HG03558 (cell line): ENCODE measurements around the gene TBC1D3I.
A peak's percentile ranks its signal among the peaks of the same experiment; 100 is the strongest.
"Not testable (repeated sequence)": the region's sequence is repeated elsewhere in the genome, so short reads cannot be mapped to it uniquely, and the experiment has no call there.

Experiments
- ATAC-seq: cut with Tn5 transposase; IDR thresholded peaks from one replicate; pipeline ENCODE4 v1.9.1; 2021; ENCODE audit warnings: moderate number of reproducible peaks; ENCODE audit not compliant: unreplicated experiment; ENCODE audit errors: extremely low read depth

Gene TBC1D3I

DNA sequence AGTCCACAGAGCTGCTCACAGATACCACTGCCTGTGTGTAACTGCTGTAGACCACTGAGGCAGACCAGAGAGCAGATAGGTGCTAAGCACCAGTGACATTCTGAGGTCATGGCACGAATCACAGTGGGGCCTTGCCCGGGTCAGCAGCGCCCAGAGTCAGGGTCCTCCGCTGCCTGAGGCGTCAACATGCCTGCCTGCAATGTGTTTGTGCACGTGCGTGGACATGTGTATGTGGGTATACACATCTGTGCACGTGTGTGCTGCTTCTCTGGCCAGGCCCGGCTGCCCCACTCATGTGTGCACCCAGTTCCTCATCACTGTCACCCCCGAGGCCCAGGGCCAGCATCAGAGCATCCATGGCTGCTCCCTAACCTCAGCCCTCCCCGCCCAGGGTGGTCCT is at the start of gene TBC1D3I:
Gene TBC1D3I, minus strand, starts transcription at position 101 of the 400 bp plus-strand sequence. CDS start 1,585 bp downstream, outside the sequence.
- ATAC-seq, result not testable (repeated sequence)

DNA sequence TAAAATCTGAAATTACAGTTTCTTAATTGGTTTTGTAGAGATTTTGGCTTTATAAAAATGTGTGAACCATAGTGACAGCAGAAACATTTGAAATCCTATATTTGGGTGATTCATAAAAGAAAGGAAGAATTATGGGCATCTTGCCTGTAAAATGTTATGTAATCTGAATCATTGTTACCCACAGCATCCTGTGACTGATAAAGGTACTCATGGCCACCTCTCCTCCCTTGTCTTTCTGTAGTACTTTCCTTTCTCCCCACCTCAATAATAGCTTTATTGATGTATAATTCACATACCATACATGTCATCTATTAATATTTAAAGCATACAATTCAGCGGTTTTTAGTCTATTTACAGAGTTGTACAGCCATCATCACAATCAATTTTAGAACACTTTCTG is 30.8 kb upstream of the TBC1D3I start:
- ATAC-seq, result not testable (repeated sequence)

DNA sequence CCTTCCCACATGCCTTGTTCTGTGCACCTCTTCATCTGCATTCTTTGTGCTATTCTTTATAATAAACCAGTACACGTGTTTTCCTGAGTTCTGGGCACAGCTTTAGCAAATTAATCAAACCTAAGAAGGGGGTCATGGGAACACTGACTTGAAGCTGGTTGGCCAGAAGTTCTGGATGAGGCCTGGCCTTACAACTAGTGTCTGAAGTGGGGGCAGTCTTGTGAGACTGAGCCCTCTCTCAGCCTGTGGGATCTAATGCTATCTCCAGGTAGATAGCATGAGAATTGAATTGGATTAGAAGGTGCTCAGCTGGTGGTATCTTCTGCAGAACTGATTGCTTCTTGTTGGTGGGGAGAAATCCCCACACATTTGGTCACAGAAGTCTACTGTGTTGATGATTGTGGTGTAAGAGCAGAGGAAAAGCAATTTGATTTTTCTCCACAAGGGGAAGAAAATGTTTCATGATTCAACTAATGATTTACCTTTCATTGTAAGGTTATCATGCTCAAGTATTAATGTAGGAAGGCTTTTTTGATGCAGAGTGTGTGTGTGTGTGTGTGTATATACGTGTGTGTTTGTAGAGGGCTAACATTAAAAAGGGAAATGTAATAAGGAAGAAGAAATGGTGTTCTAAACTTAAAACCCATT is 25.7 kb upstream of the TBC1D3I start:
- not testable (repeated sequence) for ATAC-seq

DNA sequence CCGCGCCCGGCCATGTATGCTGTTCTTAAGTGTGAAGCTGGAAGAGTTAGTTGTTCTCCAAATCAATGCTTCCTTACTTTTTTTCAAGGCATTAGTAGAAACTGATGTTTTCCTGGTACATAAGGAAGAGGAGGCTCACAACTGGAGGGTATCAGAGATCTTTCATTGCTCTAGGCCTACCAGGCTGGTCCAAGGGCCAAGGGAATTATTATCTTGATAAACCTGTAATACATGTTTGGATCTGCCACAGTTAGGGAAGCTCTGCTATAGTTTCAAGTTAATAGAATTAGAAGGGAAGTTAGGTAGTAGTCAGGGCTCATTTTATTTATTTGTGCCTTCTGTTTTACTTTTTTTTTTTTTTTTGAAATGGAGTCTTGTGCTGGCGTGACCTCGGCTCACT is 19.8 kb upstream of the TBC1D3I start:
- not testable (repeated sequence) for ATAC-seq

DNA sequence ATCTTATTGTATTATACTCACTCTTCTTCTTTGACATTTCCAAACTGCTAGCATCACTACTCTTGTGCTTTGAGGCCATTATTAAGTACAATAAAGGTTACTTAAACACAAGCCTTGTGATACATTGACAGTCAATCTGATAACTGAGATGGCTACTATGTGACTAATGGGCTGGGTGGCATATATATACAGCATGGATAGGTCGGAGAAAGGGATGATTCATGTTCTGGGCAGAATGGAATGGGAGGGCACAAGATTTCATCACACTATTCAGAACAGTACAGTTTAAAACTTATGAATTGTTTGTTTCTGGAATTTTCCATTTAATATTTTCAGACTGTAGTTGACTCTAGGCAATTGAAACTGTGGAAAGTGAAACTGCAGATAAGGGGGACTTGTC is 18.9 kb upstream of the TBC1D3I start:
- ATAC-seq, result not testable (repeated sequence)

DNA sequence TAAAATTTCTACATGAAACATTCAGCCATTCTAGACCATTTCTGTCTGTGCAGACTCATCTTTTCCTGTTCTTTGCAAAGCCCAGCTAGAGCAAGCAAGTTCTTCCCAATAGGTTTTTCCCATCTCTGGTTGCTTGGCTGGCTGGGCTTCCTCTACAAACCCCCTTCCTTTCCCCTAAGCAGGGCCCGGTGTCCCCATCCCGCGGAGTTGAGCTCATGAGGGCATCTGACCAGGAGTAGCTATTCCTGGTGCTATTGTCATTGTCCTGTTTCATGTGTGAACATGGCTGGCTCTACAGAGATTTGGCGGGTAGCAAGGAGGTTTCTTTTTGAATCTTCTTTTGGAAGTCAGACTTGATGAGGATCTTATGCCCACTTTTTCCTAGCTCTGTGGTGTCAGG is 22.3 kb downstream of the TBC1D3I start:
- not testable (repeated sequence) for ATAC-seq

DNA sequence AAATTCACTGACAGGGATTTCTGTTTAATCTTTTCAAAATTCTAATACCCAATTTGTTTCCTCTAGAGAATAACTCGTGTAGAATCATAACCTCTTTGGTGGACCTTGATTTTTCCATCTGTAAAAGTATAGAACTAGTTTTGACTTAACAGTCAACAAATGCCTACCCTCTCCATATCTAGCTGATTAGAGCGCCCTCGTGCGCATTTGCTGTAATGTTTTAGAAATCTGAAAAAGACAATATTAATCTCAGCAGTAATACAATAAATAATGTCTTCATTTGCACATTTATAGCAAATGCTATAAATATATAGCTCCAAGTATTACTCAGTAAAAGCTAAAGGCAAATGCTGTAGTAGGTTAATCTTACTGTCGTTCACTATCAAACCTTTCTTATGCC is 34.7 kb downstream of the TBC1D3I start:
- not testable (repeated sequence) for ATAC-seq

DNA sequence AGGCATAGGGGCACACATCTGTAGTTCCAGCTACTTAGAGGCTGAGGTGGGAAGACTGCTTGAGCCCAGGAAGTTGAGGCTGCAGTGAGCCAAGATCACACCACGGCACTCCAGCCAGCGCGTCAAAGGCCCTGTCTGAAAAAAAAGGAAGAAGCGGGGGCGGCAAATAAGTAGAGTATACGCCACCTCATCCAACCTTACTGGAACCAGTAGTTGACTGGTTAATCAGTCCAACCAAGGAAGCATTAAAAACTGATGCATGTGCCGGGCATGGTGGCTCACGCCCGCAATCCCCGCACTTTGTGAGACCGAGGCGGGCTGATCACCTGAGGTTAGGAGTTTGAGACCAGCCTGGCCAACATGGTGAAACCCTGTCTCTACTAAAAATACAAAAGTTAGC is 41.4 kb downstream of the TBC1D3I start:
- not testable (repeated sequence) for ATAC-seq

DNA sequence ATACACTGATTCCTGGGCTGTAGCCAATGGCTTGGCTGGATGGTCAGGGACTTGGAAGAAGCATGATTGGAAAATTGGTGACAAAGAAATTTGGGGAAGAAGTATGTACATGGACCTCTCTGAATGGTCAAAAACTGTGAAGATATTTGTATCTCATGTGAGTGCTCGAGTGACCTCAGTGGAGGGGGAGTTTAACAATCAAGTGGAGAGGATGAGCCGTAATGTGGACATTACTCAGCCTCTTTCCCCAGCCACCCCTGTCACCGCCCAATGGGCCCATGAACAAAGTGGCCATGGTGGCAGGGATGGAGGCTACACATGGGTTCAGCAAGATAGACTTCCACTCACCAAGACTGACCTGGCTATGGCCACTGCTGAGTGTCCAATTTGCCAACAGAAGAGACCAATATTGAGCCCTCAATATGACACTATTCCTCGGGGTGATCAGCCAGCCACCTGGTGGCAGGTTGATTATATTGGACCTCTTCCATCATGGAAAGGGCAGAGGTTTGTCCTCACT is 42.7 kb downstream of the TBC1D3I start:
- ATAC-seq, result not testable (repeated sequence)

DNA sequence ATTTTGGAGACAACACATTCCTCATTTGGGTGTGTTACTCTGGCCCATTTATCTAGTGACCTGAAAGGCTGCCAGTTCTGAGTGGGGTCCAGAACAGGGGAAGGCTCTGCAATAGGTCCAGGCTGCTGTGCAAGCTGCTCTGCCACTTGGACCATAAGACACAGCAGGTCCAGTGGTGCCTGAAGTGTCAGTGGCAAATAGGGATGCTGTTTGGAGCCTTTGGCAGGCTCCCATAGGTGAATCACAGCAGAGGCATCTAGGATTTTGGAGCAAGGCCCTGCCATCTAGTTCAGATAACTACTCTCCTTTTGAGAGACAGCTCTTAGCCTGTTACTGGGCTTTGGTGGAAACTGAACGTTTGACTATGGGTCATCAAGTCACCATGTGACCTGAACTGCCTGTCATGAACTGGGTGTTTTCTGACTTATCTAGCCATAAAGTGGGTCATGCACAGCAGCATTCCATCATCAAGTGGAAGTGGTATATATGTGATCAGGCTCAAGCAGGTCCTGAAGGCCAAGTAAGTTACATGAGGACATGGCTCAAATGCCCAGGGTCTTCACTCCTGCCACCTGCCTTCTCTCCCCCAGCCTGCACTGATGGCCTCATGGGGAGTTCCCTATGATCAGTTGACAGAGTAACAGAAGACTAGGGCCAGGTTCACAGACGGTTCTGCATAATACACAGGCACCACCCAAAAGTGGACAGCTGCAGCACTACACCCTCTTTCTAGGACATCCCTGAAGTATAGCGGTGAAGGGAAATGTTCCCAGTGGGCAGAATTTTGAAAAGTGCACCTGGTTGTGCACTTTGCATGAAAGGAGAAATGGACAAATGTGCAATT is 43.4 kb downstream of the TBC1D3I start:
- ATAC-seq, result not testable (repeated sequence)

DNA sequence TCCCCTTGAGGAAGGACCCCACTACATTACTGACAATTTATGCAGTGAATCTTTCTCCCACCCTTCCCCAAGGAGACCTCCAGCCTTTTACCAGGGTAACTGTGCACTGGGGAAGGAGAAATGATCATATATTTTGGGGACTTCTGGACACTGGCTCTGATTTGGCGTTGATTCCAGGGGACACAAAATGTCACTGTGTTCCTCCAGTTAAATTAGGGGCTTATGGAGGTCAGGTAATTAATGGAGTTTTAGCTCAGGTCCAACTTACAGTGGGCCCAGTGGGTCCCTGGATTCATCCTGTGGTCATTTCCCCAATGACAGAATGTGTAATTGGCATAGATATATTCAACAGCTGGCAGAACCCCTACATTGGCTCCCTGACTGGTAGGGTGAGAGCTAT is 44.8 kb downstream of the TBC1D3I start:
- not testable (repeated sequence) for ATAC-seq

DNA sequence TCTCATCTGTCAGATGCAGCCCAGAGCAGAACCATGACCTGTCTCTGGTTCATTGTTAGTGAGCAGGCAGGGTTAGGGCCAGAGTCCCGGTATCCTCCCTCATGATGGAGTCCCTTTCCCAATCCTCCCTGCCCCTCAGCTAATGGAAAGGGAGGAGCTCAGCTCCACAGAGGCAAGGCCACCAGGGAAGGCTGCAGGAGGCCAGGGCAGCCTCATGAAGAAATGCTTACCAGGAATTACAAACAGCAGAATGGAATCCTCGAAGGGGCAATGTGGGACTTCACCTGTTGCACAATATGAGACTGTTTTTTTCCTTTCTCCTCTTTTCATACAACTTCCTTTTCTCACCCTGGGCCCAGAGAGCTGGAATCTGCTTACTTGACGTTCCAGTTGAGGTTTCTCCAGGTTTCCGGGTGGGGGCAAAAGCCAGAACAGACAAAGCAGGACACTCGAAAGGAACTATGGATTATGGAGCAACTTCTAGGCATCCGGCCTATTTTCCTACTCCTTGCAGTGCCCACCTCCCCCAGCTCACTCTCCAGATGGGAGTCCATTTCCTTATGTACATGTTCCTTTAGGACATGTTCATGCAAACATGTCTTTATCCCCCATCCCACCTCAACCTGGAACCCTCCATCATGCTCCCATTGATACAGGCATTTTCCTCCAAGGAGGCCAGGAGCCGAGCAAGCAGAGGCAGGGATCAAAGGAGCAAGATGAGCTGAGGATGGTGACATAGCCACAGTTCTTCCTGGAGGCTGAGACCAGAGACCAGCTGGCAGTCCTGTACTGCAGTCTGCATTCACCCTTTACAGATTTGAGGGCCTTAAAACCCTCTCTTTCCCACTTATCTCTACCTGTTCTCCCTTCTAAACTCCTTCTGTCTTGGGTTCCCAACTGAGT is 48.7 kb downstream of the TBC1D3I start:
- ATAC-seq, result not testable (repeated sequence)

DNA sequence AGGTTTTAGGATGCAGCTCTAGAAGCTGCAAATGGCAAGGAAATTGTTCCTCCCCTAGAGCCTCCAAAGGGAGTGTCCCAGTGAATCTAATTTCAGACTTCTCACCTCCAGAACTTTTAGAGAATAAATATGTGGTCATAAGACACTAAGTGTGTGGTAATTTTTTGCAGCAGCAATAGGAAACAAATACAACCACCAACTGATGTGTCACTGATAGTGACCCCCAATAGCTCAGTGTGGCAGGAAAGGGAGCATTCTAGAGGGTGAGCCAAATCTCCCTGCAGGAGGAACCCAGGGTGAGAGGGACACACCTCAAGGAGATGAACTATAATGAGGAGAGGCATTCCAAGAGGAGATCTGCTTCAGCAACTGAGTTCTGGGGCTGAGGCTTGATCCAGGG is 49.5 kb downstream of the TBC1D3I start:
- no peak for ATAC-seq

DNA sequence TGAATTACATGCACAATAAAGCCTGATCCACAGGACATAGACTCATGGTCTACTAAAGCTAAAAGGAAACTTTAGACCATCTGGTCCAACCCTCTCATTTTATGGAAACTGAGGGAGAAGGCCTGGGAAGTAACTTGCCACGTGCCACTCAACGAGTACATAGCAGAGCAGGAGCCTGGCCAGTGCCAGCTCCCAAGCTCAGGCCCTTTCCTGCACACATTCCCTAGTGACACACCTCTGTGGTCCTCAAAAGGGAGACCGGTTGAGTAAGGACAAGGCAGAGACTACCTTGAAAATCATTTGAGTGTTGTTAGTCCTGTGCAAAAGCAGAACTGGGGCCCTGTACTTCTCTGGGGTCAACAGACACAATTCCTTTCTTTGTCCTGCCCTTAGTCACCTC is 50.7 kb downstream of the TBC1D3I start:
- no peak for ATAC-seq

DNA sequence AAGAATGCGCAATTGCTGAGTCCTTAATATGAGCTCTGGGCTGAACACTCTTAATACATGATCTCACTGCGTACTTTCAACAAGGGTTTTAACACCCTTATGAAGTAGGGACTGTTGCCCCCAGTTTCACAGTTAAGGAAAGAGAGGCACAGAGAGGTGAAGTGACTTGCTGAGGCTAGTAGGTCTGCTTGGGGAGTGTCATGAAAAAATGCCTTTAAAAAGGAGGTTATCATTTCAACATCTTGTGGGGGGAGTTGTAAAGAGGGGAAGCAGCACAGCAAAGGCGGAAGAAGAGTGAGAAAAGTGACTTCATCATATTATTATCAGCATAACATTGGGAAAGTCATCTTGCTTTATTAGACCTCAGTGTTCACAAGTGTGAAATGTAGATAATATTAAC is 51.4 kb downstream of the TBC1D3I start:
- no peak for ATAC-seq

DNA sequence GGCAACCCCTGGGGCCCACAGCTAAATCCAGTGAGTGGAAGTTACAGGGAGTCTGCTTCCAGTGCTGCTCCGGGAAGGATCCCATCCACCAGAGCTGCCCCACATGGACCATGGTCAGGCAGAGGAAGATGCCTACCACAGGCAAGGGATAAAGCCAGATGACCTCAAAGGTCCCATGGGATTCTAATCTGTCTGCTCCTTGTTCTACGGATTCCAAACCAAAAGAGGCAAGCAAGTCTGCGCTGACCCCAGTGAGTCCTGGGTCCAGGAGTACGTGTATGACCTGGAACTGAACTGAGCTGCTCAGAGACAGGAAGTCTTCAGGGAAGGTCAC is 52.1 kb downstream of the TBC1D3I start:
- no peak for ATAC-seq

DNA sequence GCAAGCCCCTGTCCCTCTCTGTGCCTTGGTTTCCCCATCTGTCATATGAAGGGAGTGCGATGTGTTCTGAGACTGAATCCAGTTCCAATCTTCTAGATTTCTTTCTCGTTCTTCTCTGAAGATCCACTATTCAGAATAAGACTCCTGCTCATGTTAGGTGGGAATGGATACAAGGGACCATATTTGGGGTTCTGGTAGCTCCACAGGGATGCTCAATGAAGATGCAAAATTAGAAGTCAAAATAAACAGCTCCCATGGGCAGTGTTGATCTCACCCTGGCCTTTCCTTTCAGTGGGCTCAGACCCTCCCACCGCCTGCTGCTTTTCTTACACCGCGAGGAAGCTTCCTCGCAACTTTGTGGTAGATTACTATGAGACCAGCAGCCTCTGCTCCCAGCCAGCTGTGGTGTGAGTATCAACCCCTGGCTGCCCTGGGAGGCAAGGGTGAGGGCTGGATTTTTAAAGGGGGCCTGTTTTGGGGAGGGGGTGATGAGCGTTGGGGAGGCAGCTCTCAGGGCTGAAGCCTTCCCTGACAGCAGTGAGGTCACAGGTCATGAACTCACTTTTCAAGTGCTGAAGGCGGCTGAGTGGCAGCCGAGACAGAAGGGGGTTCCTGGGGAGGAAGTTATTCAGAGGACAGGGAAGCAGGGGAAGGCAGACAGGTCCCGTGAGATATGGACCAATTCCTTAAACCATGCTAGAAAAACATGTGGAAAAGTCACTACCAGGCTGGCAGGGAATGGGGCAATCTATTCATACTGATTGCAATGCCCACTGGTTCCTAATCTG is 52.7 kb downstream of the TBC1D3I start:
- ATAC-seq, result not testable (repeated sequence)

DNA sequence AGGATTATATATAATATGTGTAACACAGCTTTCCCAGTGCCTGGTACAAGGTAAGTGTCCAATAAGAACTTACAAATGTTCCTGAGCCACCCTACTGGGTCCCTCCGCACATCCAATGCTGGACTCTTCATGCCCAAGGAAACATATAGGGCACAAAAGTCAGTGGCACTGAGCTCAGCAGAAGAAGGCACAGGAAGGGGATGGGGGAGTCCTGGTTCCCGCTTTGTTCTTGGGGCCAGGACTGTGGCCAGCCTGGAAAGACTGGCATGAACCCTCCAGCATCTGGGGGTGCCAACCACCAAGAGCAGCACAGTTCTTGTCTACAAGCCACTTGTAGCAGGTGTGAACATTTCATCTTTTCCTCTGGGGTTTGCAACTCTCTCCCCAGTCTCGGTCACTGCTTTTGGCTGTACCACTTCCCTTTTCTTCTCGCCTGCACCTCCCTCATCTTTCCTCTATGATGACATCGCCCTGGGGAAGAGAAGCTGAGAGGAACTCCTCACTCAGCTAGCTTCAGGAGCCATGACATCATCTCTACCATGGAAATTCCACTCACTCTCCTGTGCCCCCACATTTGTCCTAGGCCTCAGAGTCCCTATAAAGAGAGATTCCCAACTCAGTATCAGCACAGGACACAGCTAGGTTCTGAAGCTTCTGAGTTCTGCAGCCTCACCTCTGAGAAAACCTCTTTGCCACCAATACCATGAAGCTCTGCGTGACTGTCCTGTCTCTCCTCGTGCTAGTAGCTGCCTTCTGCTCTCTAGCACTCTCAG is 53.7 kb downstream of the TBC1D3I start, which contains the start of gene CCL4L2:
Gene CCL4L2, plus strand, starts transcription at position 625 of the 773 bp plus-strand sequence.
- peak; percentile 38 for ATAC-seq

DNA sequence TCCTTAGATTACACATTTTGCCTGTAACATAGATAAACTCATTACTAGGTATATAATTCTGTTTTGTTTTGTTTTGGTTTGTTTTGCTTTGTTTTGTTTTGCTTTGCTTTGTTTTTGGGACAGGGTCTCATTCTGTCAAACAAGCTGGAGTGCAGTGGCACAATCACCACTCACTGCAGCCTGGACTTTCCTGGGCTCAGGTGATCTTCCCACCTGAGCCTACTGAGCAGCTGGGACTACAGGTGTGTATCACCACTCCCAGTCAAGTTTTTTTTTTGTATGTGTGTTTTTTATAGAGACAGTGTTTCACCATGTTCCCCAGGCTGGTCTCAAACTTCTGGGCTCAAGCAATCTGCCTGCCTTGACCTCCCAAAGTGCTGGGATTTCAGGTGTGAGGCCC is 54.8 kb downstream of the TBC1D3I start:
- no peak for ATAC-seq
